IPS DF 4.7 (cell line): ENCODE results near the gene TRIM24.
A peak's percentile ranks its signal among the peaks of the same experiment; 100 is the strongest.
"Not testable (repeated sequence)": the region's sequence is repeated elsewhere in the genome, so short reads cannot be mapped to it uniquely, and the experiment has no call there.

Experiments
- DNase-seq: peaks from one replicate; pipeline ENCODE4 v3.0.0-alpha.2; 2013; ENCODE audit warnings: low spot score; ENCODE audit errors: extremely low read depth

The TRIM24 gene

DNA sequence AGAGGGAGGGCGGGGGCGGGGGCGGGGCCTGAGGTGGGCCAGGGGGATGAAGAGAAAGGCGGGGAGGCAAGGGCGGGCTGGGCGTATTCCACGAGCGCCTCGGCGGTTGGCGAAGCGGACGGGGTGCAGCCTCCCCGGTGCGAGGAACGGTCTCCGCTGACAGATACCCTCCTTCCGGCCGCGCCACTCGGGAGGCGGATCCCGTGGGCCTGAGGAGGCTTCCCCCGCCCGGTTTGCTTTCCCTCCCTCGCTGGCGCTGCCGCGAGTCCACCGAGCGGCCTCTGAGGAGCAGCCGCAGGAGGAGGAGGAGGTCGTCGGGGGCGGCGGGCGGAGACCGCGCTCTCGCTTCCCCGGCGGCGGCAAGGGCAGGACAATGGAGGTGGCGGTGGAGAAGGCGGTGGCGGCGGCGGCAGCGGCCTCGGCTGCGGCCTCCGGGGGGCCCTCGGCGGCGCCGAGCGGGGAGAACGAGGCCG is at the start of gene TRIM24:
Gene TRIM24 (plus strand): TSS at position 84 of the 473 bp plus-strand sequence. CDS start 290 bp downstream, at position 374.
- no peak for DNase-seq

DNA sequence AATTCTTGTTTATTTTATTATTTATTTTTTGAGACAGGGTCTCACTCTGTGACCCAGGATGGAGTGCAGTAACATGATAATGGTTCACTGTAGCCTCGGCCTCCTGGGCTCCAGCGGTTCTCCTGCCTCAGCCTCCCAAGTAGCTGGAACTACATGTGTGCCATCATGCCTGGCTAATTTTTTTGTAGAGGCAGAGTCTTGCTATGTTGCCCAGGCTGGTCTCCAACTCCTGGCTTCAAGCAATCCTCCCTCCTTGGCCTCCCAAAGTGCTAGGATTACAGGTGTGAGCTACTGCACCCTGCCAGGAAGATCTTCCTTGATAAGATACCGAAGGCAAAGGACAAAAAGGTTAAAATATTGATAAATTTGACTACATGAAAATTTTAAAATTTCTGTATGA is 48.0 kb upstream of the TRIM24 start:
- not testable (repeated sequence) for DNase-seq

DNA sequence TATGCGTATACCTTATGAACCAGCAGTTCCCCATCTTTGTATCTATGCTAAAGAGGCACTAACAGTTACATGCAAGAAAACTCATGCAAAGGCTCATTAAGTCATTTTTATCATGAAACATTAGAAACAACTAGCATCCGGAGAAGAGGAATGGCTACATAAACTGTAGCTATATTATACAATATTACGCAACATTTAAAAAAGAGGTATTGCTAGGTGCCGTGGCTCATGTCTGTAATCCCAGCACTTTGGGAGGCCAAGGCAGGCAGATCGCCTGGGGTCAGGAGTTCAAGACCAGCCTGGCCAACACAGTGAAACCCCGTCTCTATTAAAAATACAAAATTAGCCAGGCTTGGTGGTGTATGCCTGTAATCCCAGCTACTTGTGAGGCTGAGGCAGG is 47.1 kb upstream of the TRIM24 start:
- DNase-seq, result not testable (repeated sequence)

DNA sequence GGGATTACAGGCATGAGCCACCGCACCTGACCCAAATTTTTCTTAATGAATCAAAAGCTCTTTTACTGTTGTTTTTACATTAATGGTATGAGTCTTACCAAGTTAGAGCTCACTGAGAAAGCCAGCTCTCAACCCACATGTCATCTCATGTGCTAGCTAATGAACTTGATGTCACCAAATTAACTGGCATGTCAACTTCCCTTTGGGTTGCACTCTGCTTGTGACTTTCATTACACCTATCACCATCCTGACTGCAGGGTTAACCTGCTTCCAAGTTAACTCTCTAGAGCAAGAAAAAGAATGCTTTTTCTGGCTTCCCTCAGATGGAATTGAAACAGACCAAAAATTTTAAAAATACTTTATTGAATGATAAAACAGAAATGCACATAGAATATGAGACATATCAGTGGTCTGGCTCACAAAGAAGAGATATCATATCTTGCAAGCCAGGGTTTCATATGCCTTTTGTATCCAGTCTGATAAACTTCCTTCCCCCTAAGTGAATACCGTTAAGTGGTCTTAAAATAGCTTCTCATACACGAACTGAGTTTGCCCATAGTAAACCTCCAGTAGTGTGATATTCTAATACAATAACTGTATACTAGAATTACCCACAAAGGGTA is 42.9 kb upstream of the TRIM24 start:
- no peak for DNase-seq

DNA sequence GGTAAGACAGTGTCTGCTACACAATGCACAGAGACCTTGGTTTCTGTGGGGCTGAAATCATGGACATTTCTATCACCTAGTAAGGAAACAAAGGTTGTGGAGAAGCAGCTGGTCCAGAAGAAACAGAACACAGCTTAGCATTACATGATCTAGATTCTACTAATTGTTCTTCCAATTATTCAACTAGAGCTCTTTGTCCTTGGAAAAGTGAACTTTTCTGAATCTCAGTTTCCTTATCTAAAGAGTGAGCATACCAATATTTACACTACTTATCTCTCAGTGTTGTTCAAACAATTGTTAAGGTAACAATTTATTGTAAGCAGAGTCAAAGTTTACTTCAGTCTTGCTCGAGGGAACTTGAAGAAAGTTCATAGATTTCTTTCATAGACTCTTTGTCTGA is 42.3 kb upstream of the TRIM24 start:
- DNase-seq, result no peak

DNA sequence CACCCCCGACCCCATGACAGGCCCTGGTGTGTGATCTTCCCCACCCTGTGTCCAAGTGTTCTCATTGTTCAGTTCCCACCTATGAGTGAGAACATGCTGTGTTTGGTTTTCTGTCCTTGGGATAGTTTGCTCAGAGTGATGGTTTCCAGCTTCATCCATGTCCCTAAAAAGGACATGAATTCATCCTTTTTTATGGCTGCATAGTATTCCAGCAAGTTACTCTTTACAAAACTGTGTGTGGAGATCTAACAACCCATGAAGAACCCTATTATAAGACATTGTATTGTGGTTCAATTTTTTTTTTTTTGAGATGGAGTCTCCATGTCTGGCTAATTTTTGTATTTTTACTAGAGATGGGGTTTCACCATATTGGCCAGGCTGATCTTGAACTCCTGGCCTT is 41.7 kb upstream of the TRIM24 start:
- DNase-seq, result not testable (repeated sequence)

DNA sequence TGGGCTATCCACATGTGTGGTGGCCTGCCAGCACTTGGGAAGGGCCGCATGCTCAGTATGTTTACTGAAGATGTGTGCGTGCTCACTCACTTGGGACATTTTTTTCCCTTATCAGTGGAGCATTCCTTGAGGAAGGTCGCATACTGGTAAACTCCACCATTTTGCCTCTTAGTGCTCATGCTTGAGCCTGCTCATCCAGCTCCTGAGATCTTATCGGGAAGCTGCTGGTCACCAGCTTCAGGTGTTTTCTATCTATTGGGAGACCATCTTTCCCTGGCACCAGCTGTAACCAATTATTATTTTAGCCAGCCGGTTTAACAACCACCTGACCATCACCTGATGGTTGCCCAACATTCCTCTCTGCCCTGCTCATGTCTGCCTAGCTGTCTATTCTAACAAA is 35.0 kb upstream of the TRIM24 start:
- DNase-seq, result no peak

DNA sequence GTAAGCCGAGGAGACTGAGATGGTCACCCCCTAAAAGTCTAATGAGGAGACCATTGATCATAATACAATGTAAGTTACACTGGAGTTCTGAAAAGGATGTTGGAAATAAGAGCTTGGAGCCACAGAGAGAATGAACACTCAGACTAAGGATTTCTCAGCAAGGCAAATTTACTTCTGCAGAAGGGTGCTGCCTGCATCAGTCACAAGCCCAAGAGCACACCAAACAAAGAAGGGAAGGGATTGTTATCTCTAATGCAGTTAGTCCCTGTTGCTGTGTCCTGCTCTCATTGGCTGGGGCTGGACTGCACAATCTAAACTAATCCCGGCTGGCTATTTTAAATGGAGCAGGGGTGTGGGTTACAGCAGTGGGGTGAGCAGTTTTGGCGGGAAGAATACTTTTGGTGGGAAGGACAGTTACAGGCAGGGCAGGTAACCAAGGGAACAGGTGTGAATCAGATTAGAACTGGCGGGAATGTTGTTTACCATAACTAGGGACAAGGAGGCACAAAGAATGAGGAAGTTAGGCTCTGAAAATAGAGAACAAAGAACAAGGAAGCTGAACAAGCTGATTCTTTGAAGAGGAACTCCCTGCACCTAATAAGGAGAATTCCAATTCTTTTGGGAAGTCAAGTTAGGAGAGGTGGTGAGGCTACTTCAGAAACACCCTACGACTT is 30.3 kb upstream of the TRIM24 start:
- DNase-seq, result no peak

DNA sequence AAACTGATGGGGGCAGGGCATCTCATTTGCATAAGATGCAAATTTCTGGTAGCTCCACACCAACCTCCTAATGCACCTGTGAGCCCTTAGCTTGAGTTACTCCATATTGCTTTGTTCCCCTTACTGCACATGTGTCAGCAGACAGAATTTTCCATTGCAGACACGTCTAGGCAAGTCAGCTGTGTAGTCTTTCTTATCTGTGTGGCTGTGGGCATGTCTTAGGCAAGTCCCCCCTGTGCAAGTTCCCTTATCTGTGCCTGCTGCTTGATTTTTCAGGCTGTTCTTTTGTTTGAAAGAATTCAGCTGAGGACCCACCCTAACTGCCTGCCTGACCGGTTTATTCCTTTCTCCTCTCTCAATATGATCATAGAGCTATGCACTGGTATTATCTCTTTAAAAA is 28.5 kb upstream of the TRIM24 start:
- no peak for DNase-seq

DNA sequence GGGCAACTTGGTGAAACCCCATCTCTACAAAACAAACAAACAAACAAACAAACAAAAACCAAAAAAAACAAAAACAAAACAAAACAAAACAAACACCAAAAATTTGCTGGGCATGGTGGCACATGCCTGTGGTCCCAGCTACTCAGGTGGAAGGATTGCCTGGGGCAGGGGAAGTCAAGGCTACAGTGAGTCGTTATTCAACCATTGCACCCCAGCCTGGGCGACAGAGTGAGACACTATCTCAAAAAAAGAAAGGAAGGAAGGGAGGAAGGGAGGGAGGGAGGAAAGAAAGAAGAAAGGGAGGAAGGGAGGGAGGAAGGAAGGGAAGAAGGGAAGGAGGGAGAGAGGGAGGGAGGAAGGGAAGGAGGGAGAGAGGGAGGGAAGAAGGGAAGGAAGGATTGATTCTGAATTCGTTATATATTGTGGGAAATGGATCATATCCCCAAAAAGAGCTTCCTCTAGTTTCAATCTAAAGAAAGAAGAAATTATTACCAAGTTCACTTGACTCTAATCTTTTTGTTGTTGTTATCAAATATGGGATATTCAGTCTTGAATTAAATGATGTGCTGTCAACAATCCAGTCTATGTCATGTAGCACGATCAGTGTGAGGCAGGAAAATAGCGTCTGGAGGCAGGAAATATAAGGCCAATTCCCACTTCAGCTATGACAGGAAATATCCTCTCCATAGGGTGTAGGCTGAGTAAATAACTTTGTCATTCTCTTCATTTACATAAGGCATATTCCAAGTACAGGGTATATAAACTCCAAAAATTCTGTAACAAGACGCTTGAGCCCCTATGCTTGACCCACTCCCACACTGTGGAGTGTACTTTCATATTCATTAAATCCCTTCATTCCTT is 26.2 kb upstream of the TRIM24 start:
- DNase-seq, result no peak

DNA sequence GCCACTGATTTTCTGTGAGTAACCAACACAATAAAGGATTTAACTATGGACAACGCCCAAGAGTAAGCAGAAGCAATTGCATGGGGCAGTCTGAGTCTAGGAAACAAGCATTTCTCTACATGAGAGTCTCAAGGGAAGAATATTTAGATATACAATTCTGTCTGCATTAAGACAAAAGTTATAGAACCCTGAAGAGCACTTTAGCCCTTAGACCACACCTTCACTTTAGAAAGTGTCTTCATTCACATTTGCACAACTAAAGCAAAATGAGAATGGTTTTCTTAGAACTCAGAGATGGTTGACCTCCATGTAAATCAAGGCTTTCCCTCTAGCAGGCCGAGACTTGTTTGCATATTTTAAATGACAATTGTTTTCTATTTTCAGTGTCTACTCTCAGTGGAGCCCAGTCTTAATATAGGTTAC is 25.5 kb upstream of the TRIM24 start:
- no peak for DNase-seq

DNA sequence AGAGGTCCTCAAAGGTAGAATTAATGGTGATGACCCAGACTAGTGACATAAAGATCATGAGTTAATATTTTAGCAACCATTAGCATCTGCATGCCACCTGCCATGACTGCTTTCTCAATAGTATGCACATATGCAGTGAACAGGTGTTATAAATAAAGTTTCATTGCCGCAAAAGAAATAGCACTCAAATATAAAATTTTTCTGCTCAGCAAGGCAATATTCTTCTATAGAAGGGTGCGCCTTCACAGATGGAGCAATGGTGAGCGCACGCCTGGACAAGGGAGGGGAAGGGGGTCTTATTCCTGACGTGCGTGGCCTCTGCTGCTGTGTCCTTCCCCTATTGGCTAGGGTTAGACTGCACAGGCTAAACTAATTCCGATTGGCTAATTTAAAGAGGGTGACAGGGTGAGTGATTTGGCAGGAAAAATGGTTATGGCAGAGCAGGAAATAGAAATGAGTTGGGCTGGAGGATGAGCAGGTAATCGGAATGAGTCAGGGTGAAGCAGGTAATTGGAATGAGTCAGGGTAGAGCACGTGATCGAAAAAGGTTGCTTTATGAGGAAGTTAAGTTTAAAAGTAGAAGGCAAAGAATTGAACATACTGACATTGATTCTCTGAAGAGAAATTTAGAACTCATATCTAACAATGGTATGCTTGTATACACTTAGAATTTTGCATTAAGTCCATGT is 24.7 kb upstream of the TRIM24 start:
- DNase-seq, result no peak

DNA sequence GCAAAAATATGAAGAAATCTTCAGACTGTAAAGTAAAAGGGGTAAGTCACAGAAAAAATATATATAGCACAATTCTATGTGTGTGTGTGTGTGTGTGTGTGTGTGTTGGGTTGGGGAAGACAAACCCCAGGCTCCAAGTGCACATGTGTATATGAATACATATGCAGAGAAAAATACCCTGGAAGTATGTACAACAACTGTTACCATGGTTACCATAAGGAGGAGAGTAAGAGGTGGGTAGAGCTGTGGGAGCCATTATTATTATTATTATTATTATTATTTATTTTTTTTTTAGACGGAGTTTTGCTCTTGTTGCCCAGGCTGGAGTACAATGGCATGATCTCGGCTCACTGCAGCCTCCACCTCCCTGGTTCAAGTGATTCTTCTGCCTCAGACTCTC is 23.7 kb upstream of the TRIM24 start:
- DNase-seq, result no peak

DNA sequence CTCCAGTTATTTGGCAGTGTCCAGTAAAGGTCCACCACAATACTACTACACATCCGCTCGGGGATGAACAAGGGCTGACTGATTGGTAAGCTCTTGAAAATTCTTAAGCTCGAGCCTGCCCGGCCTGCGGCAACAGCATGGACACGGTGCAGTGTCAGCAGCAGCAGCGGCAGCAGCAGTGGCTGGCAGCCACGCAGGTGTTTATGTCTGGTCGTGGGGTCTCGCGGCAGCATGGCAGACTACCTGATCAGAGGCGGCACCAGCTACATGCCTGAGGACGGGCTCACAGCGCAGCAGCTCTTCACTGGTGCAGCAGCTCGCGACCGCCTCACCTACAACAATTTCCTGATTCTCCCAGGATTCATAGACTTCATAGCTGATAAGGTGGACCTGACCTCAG is 19.6 kb upstream of the TRIM24 start:
- no peak for DNase-seq

DNA sequence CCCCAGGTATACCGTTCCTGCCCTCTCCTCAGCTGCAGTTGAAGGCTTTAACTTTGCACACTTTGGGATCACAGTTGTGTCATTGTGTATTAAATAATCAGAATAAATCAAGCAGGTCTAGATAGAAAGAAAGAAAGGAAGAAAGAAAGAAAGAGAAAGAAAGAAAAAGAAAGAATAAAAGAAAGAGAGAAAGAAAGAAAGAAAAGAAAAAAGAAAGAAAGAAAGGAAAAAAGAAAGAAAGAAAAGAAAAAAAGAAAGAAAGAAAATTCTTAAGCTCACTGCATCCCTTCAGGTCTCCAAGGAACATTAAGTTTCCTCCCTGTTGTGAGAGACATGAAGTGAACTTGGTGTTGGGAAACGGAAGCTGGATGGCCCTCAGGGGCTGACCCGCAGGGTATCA is 17.2 kb upstream of the TRIM24 start:
- DNase-seq, result no peak

DNA sequence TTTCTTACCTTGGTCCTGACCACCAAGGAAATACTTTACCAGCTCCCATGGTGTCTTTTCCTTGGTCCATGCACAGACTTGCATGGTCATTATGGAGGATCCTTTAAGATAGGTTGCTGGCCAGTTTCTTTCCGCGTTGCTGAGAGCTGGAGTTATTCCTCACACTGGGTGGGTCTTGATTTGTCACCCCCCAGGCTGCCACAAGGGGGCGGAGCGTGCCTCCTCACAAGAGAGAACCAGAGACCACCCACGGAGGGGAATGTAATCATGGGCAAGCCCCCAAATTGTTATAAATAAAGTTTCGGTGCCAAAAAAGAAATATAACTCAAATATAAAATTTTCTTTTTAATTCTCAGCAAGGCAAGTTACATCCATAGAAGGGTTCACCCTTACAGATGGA is 10.5 kb upstream of the TRIM24 start:
- no peak for DNase-seq

DNA sequence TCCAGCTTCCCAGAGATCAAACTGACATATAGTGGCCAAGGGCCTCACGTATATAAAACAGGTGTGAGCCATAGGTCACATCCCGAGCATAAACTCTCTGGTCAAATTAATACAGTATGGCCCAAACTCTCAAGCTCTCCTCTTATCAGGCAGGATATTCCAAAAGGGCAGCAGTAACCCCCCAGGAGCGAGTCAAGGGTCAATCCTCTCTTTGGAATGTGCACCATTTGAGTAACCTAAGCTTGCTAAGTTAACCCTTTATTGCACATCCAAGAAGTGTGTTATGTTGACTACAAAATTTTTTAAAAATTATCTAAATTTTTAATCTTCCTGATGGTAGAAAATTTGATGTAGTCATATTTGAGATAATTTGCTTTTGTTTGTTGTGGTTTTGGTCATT is 4.5 kb upstream of the TRIM24 start:
- no peak for DNase-seq

DNA sequence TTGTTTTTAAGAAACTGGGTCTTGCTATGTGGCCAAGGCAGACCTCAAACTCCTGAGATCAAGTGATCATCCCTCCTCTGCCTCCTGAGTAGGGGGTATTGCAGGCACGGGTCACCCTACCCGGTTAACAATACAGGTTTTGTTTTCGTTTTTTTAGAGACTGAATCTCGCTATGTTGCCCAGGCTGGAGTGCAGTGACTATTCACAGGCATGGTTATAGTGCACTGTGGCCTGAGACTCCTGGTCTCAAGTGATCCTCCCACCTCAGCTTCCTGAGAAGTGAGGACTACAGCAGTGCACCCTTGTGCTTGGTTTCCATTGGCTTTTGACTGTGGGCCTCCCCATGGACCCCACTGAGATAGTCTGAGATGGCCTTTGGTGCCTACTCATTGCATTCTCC is 3.8 kb upstream of the TRIM24 start:
- no peak for DNase-seq

DNA sequence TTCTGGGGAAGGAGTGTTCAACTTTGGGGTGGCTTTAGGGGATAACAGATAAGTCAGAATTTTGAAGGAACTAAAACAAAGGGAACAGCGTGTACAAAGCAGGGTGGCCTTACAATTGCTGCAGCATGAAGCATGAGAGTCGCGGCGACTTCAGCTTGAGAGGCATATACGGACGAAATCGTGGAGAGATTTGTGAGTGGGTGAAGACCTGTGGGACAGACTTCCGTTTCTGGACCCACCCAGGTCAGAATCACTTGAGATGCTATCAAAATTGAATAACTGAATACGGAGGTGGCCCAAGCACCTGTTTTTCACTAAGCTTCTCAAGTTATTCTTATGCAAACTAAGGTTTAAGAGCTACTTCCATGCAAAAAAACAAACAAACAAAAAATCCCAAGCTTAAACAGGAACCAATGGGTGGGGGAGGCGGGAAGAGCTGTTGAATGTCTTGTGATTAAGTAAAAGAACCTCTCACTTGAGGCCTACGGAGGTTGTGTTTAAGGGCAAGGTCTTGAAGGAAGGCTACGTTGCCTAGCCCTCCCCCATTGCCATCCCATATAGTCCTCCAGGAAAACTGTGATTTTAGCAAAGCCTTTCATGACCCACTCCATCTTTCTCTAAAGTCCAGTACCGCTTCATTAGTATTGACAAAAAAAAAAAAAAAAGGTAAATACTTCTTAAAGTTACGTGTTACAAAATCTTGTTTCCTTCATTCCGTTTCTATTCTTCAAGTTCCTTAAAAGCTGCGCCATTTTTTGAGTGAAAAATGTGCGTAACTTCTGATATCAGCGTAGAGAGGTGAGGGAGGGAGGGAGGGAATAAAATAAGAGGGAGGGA is 1.3 kb upstream of the TRIM24 start:
- DNase-seq, result peak; percentile 90

DNA sequence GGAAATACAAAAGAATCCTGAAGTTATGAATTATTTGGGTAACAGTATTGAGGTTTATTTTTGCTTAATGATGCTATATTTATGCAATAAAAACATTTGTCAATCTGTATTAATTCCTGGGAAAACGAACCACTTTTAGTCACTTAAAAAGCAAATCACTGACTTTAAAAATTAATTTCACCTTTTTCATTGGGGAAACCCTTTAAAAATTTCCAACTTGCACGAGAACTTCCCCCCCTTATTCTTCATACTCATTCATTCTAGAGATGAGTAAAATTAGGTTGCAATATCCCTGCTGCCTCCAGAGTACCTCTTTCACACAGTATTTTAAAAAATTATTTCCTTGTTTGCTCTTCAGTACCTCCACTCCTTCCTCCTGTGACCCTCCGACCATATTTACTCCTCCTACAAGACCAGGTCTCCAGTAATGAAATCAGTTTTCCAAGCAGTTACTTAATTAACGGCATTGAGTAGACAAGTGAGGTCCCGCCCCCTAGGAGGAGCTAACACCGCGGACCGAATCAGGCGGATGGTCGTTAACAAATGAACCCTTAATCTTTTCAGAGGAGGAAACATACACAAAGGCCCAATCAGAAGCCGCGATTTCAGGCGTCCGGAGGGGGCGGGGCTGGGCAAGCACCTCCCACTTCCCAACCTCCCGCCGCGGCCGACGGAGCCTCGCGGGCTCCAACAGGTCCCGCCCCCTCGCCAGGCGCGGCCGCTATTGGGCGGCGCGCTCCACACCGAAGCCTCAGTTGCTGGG is 465 bp upstream of the TRIM24 start:
- DNase-seq, result peak; percentile 94
